GM18907 (cell line): ENCODE results near the gene AOPEP.

Source experiments
- ATAC-seq: cut with Tn5 transposase; IDR thresholded peaks from one replicate; pipeline ENCODE4 v1.9.1; 2021; ENCODE audit warnings: mild to moderate bottlenecking, moderate library complexity; ENCODE audit not compliant: unreplicated experiment

The AOPEP gene

GRCh38 chr9:95089257-95090022, 362.9 kb downstream of the AOPEP start:
- no peak for ATAC-seq

- ATAC-seq = no peak
Observed at GRCh38 chr9:95090023-95090791, 363.7 kb downstream of the AOPEP start.

DNA sequence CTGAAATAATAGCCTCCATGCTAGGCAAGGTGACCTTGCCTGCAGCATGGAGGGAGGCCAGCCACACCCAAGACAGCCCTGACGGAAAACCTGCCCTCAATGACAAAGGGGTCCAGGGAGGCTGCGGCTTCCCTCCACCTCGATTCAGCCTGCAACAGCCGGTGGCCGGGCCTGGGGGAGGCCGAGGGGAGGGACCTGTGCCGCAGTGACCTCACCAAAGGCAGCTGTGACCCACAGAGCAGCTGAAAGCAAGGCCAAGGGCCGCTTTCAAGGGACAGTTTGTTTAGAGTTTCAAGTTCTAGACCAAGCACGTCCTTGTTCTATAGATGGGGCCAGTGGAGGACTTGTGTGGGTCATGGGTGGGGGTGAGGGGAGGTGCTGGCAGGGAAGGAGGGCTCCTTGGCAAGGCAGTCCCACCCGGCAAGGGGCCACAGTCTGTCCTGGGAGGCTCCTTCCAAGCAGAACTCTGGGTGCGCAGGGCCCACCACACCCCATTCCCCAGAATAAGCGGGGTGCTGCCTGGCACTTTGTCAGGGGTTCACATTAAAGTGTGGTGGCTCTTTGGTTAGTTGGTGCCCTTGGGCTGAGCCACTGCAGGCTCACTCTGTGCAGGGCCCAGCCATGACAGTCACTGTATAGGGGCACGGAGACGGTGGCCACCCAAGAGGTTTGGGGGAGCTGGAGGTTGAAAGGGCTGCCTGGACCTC, 364.5 kb downstream of the AOPEP start:
- no peak for ATAC-seq

DNA sequence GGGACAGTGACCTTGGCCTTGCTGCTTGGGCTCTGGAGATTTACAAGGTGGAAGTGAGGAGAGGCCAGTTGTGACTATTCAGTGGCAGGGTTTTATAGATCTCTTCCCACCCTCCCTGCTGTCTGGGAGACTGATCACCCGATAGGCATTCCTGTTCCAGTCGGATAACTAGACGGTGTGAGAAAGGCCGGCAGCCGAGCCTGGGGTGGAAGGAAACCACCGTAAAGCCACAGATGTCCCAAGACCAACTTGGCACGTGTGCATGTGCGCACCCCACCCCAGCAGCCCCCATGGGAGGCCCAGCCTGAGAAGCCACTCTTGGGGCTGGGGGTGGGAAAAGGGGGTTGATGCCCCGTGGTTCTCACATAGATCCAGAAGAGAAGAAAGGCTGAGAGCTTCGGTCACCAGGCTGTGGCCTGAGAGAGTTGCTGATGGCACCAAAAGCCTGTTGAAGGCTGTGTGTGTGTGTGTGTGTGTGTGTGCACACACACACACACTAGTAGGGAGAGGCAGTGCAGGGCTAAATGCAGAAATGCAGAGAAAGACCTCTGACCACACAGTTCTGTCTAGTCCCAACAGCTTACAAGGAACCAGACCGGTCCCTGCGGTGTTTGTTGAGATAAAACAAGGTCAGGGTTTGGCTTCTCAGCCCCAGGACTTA, 365.2 kb downstream of the AOPEP start:
- no peak for ATAC-seq

DNA sequence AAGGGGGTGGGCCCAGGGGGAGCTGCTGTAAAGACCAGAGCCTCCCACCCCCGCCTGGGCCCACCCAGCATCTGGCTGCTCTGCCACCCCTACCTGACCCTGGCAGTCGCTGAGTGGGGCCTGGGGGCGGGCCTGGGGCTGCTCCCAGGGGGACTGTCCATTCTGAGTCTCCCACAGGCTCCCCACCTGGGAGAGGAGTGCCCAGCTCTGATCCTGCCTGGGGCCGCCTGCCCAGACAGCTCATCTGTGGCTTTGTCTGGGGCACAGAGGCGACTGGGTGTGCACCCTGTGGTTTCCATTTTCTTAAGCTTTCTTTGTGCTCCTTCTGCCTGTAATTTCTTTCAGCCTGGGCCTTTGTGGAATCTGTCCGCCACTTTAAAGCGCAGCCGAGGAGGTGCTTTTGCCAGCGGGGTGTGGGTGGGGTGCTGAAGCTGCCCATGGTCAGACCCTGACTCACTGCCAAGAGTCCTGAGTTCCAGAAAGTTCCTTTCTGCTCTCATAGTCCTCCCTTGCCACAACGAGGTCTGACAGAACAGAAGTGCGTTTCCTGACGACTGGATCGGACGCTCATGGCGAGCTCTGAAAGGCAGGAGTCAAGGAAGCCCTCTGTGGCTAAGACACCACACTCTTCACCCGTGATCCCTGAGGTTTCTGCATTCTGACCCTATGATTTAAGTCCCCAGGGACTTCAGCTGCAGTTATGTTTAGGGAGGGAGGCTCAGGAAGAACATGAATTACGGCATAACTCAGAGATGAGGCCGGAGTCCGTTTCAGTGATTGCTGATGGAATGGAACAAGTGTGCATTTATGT, 366.0 kb downstream of the AOPEP start:
- ATAC-seq = no peak

DNA sequence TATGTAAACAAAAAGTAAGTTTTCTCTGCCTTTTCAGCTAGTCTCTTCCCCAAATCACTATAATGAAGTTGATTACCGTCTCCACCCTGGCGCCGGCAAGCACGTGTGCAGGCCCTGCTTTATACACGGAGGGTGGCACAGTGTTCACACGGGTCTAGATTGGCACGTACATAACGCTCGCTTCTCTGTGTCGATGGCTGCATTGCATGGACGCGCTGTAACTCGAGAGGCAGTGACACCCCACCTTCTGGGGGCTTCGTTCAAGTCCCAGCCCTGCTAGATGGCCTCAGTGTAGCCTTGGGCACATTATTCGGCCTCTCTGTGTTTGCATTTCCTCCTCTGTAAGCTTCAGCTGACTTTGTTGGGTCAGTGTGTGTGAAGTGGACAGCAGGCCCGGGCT, 367.1 kb downstream of the AOPEP start:
- no peak for ATAC-seq

GRCh38 chr9:95094002-95094401, 367.5 kb downstream of the AOPEP start:
- ATAC-seq = no peak

- ATAC-seq = no peak
Observed at GRCh38 chr9:95095641-95096355, 369.3 kb downstream of the AOPEP start.

DNA sequence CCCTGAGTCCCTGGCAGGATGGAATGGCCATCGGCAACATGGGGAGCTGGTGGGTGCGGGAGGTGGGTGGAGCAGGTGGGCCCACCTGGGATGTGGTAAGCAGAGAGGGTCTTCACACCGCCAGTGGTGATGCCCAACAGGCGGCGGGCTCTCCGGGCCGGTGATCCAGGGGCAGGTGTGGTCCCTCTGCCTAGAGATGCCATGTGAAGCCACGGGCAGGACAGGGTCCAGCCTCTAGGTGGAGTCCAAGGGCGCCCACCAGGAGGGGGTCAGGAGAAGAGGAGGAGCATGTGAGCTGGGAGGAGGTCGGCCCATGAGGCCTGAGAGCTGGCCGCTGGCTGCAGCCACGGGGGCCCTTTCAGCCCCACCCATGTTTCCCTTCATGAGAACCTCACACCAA, 369.9 kb downstream of the AOPEP start:
- ATAC-seq = no peak

DNA sequence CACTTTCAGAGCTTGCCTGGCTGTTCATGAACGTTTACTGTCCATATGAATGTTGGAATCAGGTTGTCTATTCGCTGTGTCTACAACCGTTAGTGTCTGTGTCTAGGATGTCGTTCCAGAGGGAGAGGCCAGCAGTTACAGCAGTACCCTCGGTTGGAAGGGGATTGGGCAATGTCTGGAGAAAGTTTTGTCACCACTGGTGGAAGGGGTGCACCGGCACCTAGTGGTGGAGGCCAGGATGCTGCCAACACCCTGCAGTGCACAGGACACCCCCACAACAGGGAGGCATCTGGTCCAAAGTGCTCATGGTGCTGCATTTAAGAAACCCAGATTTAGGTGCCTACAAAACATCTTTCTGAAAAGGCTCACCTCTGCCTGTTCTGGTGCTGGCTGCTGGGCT, 370.3 kb downstream of the AOPEP start:
- ATAC-seq = no peak

DNA sequence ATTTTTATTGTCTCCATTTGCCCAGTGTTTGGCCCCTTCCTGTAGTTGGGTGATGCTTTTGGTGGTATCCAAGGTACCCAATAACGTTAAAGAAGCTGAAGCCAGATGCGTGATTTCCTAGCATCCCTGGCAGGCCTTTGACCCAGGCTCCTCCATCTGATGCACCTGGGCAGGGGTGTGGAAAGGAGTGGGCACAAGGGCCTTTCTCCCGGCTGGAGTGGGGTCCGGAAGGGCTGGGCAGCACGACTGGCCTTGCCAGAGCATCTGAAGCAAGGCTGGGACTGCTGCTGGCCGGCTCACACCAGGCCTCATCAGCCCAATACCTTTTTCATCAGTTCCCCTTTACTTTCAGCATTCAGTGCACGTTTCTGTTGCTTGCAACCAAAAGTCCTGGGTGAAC, 370.8 kb downstream of the AOPEP start:
- no peak for ATAC-seq

GRCh38 chr9:95098391-95098921, 372.0 kb downstream of the AOPEP start:
- ATAC-seq = no peak

- ATAC-seq = no peak
Observed at GRCh38 chr9:95099321-95100070, 373.0 kb downstream of the AOPEP start.

GRCh38 chr9:95100071-95100627, 373.6 kb downstream of the AOPEP start:
- no peak for ATAC-seq

DNA sequence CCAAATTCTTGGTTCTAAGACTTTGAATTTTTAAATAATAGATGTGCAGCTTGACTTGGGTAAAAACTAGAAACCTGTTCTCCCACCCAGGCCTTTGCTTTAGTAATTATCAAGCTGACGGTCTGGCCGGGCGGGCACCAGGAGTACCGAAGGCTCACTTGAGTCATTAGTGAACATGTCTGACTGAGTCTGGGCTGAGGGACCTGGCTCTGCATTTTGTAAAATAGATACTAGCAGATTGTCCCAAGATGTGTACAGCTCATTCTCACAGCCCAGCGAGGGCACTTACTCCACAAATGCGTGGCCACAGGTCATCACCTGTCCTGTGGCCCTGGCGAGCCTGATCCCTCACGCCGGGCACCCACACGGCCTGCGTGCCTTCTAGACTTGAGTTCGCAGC, 374.8 kb downstream of the AOPEP start:
- ATAC-seq = no peak

DNA sequence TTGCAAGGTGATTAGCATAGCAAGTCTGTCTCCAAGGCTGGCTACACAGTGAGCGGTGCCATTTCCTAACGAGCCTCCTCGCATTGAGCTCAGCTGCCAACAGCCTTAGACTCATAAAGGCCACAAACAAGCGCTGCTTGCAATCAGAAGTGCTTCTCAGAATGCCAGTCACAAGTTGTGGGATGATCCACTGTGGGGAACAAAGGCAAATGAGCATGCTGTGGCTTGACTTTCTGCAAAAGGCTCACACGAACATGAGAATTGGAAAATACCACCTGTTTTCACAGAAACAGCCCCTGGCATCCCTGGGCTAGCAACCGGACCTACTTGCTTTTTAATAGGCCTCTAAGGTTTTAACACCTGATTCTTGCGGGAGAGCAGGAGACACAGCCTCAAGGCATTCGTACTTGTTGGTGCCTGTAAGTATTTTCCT, 375.5 kb downstream of the AOPEP start:
- no peak for ATAC-seq

- no peak for ATAC-seq
Observed at GRCh38 chr9:95102572-95102971, 376.1 kb downstream of the AOPEP start.

DNA sequence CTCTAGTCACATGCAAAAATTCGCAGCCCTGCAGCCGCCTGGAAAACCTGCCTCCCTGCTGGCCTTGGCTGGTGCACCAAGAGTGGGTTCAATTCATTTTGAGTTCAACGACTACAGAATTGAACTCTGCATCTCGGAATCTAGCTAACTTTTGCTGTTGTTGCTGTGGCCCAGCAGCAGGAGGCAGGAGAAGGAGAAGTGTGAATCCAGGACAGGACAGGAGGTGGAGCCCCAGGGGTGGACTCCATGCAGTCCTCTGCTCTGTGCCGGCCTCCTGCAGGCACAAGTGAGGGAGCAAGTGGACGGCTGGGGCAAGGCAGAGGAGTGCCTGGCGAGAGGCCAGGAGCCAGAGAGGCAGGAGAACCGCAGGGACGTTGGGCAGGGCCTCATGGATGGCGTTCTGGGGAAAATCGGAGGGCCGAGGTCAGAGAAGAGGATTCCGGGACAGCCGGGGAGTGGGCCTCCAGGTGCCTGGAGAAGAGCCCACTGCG, 376.8 kb downstream of the AOPEP start:
- no peak for ATAC-seq
